Thyroid gland (tissue), 4 donors: ENCODE measurements around the gene SIRT2.

ENCODE experiments used
- CTCF ChIP-seq, 6 experiments: fragments of 200-600 bp in 3 of 6; fragments of 450-650 bp in 3 of 6; sonication (generic) in 3 of 6; IDR thresholded peaks; one replicate each; pipeline ENCODE4 v1.5.1; 2016 to 2019; ENCODE audit warnings: antibody characterized with exemption in 6 of 6, mild to moderate bottlenecking in 2 of 6, inconsistent platforms in 1 of 6, moderate library complexity in 1 of 6
- POLR2A ChIP-seq, 2 donors: fragments of 450-650 bp; IDR thresholded peaks; one replicate each; pipeline ENCODE4 v1.6.1; 2017; ENCODE audit warnings: antibody characterized with exemption in 2 of 2, mild to moderate bottlenecking in 2 of 2, moderate library complexity in 1 of 2

- TF ChIP-seq CTCF (IDR thresholded peaks at IDR 0.05) (no peak), POLR2A (IDR thresholded peaks at IDR 0.05) (no peak)
These were observed 7.6 kb downstream of the SIRT2 start for GRCh38 chr19:38891771-38892170.
